GM19467 (cell line): ENCODE measurements around the gene CACNA2D1.

Source experiments
- ATAC-seq: cut with Tn5 transposase; IDR thresholded peaks from one replicate; pipeline ENCODE4 v1.9.1; 2021; ENCODE audit warnings: mild to moderate bottlenecking, moderate library complexity; ENCODE audit not compliant: unreplicated experiment

CACNA2D1 gene

DNA sequence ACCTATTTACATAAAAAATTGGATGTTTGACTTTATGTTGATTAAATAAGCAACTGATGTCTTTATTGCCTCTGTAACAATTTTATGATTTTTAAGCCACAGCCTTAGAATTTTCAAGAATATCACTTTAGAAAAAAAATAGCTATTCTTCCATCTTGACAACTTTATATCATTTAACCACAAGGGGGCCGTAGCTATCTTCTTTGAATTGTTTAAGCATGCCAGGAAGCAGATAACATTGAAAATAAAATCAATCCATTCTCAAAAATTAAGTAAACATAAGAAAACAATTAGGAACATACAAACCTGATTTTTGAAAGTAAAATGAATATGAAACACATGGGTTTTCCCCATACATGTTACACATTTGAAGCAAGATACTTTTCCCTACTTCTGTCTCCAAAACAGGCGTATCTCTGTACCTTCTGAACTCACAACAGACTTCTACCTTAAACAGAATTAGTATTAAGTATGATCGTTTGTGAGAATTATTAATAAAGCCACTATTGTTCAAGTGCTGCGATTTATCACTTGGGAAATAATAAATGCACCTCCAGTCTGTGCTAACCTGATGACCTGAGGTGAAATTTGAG is 209.0 kb downstream of the CACNA2D1 start:
- no peak for ATAC-seq

DNA sequence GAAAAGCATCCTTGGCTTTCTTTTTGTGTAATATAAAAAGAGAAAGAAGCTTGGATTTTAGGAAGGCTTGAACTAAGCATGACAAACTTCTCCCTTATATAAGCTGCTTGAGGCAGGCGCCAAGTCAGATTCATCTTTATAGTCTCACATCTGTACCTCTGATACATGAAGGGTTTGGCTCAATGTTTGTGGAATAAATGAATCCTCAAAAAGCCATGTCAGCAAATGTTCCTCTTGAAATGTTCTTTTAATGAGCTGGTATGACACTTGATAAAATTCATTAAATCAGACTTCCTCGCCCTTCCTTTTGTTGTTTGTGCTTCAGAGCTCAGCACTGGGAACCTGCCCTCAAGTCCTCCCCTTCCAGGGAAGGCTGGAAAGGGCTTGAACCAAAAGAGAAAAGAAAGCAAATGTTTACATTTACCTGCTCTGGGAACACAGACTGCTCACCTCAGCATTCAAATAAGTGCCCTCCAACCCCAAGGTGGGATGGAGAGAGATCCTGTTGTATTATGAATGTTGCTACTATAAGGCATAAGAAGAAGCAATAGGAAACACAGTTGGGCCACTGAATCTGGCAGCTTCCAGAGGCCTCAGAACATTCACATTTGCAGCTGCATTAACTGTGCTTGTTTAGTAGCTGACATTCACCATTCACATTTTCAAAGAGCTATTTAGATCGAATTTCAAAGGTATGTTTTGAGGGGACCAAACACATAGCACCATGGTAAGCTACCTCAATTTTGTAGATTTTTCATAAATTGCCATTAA is 212.6 kb downstream of the CACNA2D1 start:
- no peak for ATAC-seq

DNA sequence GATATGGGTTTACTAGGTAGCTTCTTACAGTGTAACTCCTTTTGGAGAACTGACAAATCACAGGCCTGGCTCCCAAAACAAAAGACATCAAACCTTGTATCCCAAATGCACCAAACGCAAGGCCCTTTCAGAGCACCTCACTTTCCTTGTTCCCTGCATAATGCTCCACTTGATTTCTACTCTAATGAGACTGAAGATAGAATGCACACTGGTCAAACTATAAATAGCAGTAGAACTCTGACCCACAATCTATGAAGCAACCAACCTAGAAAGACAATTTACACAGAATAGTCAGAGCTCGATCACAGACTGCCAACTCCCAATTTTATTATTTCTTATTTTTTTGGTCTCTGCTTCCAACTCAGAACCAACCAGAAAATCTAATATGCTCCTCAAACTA is 214.4 kb downstream of the CACNA2D1 start:
- no peak for ATAC-seq

DNA sequence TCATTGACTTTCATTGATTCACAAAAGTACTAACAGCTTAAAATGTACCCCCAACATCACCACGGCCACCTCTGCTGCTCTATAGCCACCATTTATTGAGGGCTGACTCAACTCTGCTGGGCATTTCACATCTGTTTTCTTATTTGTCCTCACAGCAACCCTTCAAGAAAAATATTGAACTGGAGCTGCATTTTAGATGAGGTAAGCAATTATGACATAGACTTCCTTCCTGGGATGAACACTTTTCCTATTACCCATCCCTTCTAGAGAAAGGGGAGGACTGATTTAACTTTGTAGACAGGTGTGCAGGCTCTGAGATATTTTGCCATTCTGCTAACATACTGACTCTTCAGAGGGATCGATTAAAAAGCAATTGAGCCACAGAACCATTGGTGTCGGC is 217.4 kb downstream of the CACNA2D1 start:
- no peak for ATAC-seq

DNA sequence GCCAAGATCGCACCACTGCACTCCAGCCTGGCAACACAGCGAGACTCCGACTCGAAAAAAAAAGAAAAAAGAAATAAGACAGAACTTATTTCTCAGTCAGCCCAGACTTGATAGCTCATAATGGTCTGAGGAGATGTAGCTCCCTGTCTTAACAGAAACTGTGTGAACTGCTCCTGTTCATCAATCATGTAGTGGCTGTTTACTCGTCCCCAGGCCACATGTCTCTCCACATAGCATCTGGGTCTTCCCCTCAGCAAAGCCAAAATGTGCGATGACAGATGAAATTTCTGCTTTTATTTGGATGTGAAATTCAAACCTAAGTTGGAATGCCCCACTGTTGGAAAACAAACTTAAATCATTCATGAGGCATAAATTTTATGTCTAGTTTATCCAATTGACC is 219.0 kb downstream of the CACNA2D1 start:
- ATAC-seq: no peak

DNA sequence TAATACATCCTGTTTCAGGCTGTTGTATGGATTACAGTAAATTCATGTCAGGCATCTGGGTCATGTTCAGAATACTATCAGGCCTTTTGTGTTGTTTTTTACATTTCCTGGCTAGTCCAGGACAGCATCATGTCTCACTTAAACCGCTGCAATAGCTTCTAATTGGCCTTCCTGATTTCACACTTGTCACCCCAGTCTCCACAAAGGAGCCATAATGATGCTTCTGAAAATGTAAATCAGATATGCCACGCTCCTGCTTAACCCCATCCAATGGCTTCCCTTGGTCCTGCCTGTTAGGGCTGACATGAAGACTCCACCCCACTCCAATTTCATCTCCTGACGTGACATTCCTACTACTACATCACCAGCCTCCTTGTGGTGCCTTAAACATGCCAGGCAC is 220.0 kb downstream of the CACNA2D1 start:
- ATAC-seq: no peak

DNA sequence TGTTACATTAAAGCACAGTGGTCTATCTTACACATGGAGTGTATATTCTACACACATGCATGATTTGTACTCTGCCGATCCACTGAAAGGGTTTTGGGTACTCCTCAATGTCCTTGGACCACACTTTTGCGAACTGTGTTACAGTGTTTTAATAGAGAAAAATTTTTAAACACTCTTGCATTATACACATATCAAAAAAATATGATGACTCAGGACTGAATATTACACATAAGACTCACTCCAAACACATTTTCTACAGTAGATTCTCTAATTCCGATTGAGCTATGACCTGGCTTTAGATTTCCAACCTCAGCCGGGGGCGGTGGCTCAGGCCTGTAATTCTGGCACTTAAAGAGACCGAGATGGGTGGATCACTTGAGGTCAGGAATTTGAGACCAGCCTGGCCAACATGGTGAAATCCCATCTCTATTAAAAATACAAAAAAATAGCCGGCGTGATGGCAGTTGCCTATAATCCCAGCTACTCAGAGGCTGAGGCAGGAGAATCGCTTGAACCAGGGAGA is 222.4 kb downstream of the CACNA2D1 start:
- no peak for ATAC-seq

DNA sequence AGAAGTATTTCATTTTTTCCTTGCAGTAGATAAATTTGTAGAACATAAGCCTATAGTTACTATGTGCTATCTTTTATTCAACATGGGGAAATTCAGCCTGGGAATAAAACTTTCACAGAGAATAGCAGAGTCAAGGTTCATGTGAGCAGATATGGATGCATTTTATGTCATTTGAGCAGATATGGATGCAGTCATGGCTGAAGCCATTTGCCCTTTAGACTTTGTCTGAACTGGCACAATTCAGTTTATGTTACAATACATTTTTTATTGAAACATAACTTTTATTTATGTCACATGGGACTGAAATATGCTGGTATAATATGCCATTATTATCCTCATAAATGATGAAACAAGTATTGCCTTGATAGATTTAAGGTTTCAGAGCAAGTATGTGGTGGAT is 231.1 kb downstream of the CACNA2D1 start:
- no peak for ATAC-seq

DNA sequence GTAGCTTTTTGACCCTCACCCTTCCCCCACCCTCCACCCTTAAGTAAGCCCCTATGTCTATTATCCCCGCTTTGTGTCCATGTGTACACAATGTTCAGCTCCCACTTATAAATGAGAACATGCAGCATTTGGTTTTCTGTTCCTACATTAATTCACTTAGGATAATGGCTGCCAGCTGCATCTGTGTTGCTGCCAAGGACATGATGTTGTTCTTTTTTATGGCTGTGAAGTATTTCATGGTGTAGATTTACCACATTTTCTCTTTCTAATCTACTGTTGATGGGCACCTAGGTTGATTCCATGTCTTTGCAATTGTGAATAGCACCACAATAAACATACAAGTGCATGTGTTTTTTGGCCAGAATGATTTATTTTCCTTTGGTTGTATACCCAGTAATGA is 232.2 kb downstream of the CACNA2D1 start:
- ATAC-seq: no peak

DNA sequence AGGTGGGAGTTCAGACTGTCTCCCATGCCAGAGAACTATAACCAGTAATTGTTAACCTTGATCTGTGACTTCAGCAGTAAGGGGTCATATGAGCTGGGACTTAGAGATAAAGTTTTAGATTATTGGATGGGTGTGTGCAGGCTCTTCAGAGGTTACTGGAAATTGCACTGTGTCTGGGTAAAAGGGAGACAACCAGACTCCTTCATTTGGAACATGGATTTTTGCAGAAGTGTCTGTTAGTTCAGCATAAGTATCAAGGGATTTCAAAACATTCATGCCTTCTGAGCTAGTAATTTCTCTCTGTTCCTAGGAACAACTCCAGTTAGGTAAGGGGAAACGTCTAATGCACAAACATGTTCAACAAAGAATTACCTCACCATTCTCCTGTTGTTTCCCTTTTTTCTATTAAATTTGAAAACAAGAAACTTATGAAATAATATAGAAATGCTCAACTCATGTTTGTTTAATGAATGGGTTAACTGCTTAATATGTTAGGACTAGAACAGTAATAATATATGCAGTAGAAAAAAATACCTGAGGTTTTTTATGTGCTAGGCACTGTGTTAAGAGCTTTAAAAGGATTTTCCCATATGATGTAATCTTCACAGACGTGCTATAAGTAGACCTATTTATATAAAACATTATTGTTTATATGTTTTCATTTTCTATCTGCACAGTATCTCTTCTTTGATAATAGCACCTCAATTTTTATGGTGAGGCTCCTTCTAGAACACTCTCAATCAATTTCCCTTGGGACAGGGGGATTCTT is 233.0 kb downstream of the CACNA2D1 start:
- ATAC-seq: no peak

DNA sequence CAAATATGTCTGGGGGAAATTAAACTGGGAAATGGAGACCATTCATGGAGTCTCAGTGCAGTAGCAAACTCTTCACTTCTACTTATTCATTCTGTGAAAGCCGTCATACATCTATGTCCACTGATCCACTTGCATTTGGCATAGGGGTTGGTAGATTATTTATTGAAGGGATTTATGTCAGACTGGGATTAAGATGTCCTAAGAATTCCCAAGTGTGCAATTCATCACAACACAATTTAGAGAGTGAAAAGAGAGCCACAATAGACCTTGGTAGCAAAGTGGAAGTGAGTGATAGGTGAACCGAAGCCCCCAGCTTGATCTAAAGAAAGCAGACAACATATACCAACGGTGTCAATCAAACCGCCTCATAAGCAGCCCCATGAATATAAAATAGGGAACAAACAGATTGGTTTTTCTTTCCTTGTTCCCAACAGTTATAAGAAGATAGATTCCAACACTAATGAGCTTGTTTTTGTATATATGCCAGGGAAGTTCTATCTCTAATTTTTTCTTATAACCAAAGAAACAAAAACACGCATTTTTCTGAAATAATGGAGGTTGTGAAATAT is 234.3 kb downstream of the CACNA2D1 start:
- ATAC-seq: no peak

DNA sequence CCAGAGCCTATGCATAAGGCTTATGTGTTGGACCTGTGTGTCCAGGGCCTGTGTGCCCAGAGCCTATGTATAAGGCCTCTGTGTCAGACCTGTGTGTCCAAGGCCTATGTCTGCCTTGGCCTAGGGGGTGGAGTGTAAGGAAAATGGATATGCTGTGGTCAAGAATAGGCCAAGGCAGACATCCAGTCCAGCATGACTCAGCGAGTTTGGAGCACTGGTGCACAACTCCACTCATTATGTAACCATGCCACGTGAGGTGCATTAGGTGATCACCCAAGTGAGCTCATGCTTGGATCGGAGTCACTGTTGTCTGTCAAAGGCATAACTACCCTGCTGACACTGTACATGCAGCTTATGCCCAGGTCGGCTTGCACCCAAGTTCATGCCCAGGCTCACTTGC is 238.9 kb downstream of the CACNA2D1 start:
- ATAC-seq: no peak

DNA sequence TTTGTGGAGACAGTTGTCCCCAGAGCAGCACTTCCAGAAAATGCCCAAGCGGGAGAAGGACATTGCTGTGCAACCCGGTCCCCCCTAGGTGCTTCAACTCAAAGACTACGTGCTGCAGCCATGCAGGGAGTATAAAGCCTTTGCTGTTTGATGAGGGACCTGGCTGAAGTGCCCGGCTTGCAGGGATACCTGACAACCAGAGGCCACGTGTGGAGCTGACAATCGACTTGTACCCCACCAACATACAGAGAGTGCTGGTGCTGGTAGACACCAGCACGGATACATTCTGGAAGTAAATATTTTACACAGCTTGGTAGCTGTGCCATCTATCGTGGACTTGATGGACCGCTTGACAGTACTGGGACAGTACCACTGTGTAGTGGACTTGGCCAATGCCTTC is 240.6 kb downstream of the CACNA2D1 start:
- no peak for ATAC-seq

DNA sequence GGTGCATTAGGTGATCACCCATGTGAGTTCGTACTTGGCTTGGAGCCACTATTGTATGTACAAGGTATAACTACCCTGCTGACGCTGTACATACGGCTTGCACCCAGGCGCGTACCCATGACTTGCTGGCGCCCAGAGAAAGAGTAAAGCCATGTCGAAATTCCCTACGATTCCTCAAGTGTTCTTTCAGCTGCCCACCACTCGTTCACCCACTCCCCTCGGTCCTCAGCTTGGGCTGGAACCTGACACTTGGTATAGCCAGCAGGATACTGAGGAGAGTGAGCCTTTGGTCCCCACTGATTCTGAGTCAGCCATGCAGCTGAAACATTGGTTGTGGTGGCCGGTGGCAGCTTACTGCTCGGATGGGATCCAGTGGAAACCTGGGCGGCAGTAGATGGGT is 241.5 kb downstream of the CACNA2D1 start:
- ATAC-seq: no peak

DNA sequence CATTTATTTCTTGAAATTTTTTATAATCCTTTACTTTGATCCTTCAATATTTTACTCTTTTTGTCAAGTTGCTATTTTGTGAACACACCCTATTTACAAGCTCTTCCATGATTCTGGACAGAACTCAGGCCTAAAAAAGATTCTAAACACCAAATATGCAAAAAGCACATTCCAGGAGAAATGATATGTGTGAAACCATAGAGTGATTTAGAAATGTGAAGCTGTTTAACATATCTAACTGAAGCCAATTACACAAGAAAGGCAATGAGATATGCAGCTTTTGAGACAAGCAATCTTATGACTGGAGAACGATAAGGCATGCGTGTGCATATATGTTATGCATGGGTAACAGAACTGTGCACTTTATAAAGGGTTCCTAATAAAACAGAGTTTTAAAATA is 243.0 kb downstream of the CACNA2D1 start:
- ATAC-seq: no peak

DNA sequence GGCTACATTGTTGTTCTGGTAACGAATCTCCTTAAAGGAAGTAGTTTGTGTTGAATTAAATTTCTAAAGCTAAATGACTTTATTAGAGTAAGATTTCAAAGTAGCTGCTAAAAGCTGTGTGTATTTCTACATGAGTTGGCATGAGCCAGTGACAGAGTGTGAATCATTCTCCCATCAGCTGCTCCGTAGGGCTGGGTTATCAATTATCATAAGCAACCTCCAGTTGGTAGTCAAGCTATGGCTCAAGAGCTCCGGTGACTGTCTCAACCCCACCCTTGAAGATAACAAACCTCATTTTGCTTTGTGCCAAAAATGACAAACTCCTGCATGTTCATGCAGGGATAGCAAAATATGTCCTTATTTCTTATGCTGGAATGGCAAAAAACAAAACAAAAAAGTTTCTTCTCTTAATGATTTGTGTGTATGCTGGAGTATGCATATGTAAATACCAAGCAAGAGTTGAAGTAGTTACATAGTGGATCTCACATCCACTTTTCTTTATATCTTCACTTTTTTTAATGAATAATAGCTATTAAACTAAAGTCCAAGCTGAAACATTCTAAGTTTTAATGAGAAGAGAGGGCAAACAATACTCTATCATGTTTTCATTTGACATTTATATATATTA is 249.4 kb downstream of the CACNA2D1 start:
- ATAC-seq: no peak

DNA sequence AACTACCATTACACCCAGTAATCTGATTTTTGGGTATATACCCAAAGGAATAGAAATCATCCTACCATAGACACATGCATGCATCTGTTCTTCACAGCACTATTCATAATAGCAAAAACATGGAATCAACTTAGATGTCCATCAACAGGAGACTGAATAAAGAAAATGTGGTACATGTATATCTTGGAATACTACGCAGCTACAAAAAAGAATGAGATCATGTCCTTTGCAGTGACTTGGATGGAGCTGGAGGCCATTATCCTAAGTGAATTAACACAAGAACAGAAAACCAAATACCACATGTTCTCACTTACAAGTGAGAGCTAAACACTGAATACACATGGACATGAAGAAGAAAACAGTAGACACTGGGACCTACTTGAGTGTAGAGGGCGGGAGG is 254.9 kb downstream of the CACNA2D1 start:
- no peak for ATAC-seq

DNA sequence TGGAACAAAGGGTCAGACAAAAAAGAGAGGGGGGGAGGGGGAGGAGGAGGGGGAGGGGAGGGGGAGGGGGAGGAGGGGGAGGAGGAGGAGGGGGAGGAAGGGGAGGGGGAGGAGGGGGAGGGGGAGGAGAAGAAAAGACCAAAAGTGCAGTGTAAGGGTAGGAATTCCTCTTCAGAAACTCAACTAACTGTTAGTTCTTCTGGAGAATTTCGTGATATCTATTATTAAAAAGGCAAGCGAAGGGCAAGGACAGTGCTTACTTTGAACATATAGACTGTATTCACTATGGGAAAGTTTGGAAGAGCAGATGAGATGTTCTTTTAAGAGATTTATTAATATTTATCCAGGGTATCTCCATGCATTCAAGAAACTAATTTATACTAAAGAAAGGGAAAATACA is 258.1 kb downstream of the CACNA2D1 start:
- ATAC-seq: no peak

DNA sequence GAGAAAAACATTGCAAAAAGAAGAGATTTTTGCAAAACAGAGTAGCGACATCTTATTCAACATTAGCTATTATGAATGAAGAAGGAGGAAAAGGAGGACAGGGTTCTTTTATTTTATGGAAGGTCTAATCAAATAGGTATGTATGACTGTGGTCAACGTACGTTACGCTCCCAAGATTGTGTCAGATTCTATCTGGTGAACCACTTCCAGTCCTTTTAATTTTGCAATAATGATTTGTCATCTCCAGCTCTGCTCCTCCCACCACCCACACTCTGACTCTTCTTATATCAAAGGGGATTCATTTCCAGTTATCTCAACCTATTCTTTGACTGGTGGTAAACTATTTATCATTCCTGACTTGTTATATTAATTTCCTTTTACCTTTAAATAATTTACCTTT is 259.9 kb downstream of the CACNA2D1 start:
- no peak for ATAC-seq

DNA sequence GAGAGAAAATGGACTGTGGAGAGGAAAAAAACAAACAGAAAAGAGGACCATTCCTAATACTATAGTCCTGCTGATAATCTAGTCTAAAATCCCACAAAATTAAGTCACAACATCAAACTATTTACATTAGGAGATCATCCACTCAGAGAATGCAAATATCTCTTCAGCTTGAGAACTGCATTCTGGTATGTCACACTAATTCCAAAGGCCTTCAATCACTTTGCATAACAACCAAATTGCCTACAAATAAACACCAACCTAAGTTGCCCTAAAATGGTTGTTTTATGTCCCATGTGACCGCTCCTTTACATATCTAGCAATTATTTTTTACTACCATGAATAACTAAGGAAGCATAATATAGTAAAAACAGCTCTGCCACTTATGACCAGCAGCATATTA is 264.3 kb downstream of the CACNA2D1 start:
- no peak for ATAC-seq

DNA sequence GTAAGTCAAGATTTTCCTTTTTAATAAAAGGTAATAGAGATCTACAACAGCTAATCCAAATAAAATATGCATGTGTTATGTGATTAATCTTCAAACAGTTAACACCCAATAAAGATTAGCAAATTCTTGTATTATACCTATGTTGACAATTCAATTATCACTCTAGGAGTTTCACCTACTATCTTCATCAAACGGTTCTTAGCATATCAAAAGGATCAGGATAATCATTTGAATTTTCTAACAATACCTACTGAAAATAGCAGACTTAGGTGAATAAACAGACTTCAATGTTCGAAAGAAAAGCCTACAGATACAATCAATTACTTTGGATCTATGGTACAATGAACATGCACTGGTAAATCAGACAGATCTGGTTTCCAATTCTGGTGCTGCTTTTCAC is 268.3 kb downstream of the CACNA2D1 start:
- ATAC-seq: no peak
